GM12892 (cell line): Measurements from ENCODE around the gene MYLK.
"Not testable (repeated sequence)": the region's sequence is repeated elsewhere in the genome, so short reads cannot be mapped to it uniquely, and the experiment has no call there.

Experiments
- DNase-seq: peaks from one replicate; pipeline ENCODE4 v3.0.0; 2011; ENCODE audit not compliant: insufficient read length
- FAIRE-seq: peaks from 2 replicates; lab custom pipeline; 2011; peaks lifted over from hg19 to GRCh38; lab: Jason Lieb, UNC
- POLR2A ChIP-seq: IDR thresholded peaks from 2 replicates; pipeline ENCODE4 v1.6.1; 2011; ENCODE audit warnings: low read depth, low read length, control low read depth
- POLR2AphosphoS5 ChIP-seq: IDR thresholded peaks from 2 replicates; pipeline ENCODE4 v1.6.1; 2011; ENCODE audit warnings: low read depth, low read length, control low read depth
- TAF1 ChIP-seq: IDR thresholded peaks from 2 replicates; pipeline ENCODE4 v1.6.1; 2011; ENCODE audit warnings: low read depth, mild to moderate bottlenecking, control low read depth, low read length, borderline replicate concordance

The MYLK gene

DNA sequence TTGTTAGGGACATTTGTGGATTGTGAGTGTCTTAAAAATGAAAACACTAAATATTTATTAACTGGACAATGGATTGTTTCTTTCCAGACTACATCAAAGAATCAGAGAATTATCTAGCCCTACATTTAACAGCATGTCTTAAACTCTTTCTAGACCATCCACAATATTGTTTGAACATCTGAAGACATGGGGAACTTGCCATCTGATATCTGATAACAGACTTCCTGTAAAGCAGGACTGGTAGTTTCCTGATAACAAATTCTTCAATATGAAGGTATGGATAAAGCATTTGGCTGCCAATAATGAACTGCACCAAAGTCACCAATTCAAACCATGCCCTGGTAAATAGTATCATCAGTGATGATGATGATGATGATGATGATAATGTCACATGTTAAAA, 273.1 kb downstream of the MYLK start:
- peak; percentile 46 for FAIRE-seq
- TF ChIP-seq POLR2AphosphoS5 (no peak), TAF1 (no peak), POLR2A (no peak)
- no peak for DNase-seq

DNA sequence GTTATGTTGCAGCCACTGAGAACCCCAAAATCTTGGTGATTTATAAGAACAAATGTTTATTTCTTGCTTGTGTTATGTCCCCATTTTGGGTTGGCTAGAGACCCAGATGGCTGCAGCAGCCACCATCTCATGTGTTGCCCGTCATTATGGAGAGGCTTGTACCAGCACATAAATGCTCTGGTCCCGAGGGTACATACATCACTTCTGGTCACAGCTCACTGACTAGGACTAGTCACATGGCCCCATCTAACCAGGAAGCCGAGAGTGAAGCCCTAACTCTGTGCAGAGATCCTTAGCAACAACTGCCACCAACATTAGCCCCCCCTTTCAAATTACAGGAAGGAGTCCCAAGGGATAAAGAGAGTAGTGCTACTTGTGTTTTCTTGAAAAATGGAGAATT, 273.8 kb downstream of the MYLK start:
- no peak for DNase-seq
- peak; percentile 64 for FAIRE-seq
- TF ChIP-seq POLR2AphosphoS5, result no peak
- TF ChIP-seq POLR2A, result no peak
- TF ChIP-seq TAF1, result no peak

DNA sequence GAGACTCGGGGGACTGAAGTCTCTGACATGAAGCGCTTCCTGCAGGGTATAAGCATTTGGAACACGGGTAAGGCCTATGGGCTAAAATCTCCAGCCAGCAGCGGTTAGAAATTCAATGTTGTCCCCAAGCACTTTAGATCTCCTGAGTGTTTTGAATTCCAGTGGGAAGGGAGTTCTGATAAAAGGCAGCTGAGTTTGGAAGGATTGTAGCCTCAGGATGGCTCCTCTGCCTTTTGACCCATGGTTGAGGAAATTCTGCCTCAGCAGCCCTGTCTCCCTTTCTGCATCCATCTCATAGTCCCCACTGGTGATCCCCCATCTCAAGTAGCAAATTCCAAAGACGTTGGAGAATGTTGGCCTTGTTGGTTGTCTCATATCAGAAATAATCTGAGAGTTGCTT, 275.1 kb downstream of the MYLK start:
- DNase-seq, result no peak
- no peak for FAIRE-seq
- TF ChIP-seq TAF1, result no peak
- no peak for TF ChIP-seq POLR2AphosphoS5
- TF ChIP-seq POLR2A, result no peak

DNA sequence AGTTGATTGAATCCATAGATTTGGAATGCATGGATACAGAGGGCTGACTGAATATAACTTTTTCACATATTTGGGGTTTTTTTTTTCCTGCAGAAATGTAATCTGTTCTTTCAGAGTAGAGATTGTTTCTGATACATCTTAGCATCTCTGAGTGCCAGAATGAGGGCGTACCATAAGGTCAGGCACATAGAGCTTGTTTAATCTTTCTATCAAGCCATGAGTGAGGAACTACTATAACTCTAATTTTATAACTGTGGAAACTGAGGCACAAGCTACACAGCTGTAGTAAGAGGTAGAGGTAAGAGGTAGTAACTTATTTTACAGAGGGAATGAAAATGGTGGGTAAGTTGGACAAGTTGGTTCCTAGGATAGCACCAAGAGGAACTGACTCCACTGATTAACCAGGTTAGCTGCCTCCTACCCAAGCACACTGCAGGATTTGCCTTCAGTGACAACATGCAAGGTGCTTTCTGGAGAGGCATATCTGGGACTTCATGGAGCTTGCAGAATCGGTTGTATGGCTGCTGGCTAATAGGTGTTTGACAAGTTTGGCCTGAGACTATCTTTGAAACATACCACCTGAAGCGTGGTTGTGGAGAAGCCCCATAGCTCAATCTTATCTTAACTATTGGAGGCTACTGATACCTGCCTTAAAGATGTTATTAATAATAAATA, 275.7 kb downstream of the MYLK start:
- DNase-seq, result no peak
- TF ChIP-seq POLR2A (no peak), TAF1 (no peak), POLR2AphosphoS5 (no peak)
- no peak for FAIRE-seq

DNA sequence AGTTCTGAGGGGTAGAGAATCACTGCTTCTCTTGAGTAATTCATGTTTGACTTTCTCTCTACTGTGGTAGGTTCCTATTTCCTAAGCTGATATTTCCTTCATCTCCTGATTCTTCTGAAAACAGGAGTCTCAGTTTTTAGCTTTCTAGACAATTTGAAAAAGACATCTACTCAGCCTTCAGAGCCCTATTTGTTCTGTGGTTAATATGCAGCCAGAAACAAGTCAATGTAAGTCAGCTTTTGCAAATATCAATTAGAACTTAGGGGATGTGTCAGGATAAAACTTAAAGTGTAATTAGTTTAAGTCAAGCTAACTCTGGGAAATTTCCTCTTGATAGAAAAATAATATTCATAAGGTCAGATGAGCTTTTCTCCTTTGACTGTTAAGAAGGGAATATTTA, 277.6 kb downstream of the MYLK start:
- FAIRE-seq (no peak), DNase-seq (no peak)

DNA sequence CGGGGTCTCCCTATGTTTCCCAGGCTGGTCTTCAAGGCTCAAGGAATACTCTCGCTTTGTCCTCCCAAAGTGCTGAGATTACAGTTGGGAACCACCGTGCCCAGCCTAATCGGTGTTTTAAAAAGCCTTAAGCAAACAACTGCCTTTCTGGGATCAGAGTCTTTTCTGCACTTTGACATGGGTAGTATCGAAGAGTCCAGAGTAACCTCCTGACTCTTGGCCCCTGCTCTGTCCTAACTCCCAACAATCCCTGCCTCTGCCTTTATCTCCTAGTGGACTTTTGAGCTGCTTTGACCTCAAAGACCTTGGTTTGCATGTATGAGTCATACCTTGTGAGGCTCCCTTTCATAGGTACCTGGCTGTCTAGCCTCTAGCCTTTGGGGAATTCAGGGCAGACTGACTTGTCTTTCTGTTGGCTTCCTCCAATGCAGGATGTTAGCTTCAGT, 278.3 kb downstream of the MYLK start:
- peak; percentile 19 for DNase-seq
- TF ChIP-seq POLR2AphosphoS5, result no peak
- peak; percentile 73 for FAIRE-seq

More for the DNA sequence above, 277.6 kb downstream of the MYLK start:
- no peak for TF ChIP-seq POLR2A
- TF ChIP-seq POLR2AphosphoS5, result no peak
- TF ChIP-seq TAF1, result no peak

DNA sequence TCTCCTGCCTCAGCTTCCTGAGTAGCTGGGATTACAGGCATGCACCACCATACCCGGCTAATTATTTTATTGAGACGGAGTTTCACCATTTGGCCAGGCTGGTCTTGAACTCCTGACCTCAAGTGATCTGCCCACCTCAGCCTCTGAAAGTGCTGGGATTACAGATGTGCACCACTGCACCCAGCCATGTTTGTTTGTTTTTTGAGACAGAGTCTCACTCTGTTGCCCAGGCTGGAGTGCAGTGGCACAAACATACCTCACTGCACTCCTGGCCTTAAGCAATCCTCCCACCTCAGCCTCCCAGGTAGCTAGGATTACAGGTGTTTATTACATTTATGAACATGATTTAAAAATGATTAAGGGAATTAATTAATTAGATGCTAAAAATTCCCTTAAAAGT, 281.0 kb downstream of the MYLK start:
- DNase-seq, FAIRE-seq: not testable (repeated sequence)

DNA sequence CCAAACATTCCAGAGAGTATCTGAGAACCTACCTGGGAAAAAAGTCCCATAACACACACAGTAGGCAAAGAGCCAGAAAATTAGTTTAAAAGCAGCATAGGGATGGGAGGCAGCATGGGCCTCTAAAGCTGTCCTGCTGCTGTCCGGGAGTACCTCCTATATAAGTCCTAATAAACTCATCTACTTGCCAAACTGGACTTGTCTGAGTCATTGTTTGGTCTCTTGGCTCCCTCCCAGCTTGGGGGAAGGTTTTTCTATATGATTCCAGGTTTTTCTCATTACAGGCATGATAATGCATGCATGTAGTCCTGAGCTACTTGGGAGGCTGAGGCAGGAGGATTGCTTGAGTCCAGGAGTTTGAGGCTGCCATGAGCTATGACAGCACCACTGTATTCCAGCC, 281.8 kb downstream of the MYLK start:
- TF ChIP-seq POLR2A, result no peak
- no peak for TF ChIP-seq TAF1
- TF ChIP-seq POLR2AphosphoS5, result no peak
- FAIRE-seq (no peak), DNase-seq (no peak)

DNA sequence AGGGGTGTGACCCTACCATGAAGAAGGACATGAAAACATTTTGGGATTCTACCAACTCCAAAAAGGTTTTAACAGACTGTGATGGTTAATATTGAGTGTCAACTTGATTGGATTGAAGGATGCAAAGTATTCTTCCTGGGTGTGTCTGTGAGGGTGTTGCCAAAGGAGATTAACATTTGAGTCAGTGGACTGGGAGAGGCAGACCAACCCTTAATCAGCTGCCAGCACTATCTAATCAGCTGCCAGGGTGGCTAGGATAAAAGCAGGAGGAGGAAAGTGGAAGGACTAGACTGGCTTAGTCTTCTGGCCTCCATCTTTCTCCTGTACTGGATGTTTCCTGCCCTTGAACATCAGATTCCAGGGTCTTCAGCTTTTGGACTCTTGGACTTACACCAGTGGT, 283.3 kb downstream of the MYLK start:
- not testable (repeated sequence) for FAIRE-seq, DNase-seq

DNA sequence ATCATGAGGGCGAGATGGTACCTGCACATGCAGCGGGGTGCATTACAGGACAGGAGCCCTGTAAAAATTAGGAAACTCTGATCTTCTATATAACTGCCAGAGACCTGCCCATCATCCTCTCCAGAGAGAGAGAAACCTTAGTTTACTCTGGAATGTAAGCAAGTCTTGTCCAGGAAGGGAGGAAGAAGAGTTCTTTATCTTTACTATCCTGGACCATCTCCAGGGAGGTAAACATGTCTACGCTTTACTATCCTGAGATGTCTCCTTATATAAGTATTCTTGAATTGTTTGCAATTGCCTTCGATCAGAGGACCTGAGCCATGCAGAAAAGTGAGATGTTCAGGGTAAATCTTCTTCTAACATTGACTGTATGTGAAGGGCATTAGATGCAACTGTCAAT, 286.6 kb downstream of the MYLK start:
- TF ChIP-seq TAF1 (no peak), POLR2A (no peak), POLR2AphosphoS5 (no peak)
- DNase-seq (no peak), FAIRE-seq (no peak)

DNA sequence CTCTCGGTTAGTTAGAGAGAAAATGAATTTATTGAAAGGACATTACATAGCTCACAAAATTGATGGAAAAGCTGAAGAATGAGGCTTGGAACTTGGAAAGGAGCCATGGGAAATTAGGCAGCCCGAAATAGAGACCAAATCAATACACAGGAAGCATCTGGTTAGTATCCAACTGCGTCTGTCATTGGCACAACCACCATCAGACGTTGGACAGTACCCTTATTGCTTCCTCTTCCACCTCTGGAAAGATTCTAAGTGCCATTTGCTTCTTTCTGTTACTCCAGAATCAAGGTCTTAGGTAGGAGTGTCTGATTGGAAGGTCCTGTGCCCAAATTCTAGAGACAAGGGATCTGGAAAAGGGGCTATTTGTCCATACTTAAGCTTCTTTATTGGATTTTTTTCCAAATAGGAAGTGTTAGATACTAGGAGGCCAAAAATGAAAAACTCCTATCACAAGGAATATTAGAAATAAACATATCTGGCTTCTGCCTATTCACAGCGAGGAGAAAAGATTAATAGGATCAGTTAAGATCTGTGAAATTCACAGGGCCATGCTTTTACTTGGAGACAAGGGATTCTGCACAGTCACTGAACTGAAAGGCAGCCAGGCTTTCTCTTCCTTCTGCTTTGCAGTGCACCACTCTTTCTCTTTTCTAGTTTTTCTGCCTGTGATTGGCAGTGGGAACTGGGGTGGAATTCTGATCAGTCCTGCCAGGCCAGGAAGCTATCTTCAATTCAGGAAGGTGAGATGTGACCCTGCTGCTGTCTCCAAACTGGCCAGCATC, 288.5 kb downstream of the MYLK start:
- FAIRE-seq (no peak), DNase-seq (no peak)
- TF ChIP-seq POLR2A, result no peak
- TF ChIP-seq TAF1, result no peak
- no peak for TF ChIP-seq POLR2AphosphoS5

DNA sequence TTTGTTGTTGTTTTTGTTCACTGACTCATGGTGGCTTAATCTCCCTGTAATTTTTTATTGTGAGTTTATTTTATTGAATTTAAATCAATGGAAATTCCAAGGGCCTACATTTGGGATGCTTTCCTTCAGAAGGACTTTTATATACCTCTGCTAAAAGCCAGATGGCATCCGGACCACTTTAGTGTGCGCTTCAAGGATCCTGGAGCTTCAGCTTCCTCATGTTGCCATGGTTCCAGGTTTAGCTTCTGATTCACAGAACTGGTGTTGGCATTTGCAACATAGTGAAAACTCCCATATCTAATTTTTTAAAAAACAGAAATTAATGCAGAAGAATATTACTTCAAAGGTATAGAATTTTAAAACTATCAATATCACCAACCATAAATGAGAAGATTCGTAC, 290.8 kb downstream of the MYLK start:
- FAIRE-seq (no peak), DNase-seq (no peak)
- TF ChIP-seq TAF1, result no peak
